Panc1 (cell line): ENCODE measurements around the gene DOCK11. TPM values are rescaled to one million over a fixed set of nuclear protein-coding genes. Genes with fewer than 3 reads are reported as not detected.

Experiments used
- ATAC-seq: fragments of 200-7000 bp; cut with Tn5 transposase; 2 replicates; pipeline ENCODE4 v1.9.1; 2020; ENCODE audit warnings: mild to moderate bottlenecking, moderate library complexity
- BruUV-seq: library from RNA; stranded (reverse); fragments of 400-500 nt; replicated peaks from 2 replicates; lab custom pipeline; 2021; lab: Mats Ljungman, UMichigan
- CTCF ChIA-PET: fragments of 300-600 bp; sonication (Branson Sonifier 250); formaldehyde crosslinking; loops from one replicate; lab custom pipeline; 2022; ENCODE audit warnings: antibody characterized with exemption; lab: Charles Lee
- POLR2A ChIA-PET: fragments of 300-600 bp; sonication (Branson Sonifier 250); formaldehyde crosslinking; loops from one replicate; lab custom pipeline; 2022; ENCODE audit warnings: antibody characterized with exemption; lab: Charles Lee
- DNase-seq: peaks from one replicate; pipeline ENCODE4 v3.0.0-alpha.2; 2010; ENCODE audit warnings: low read depth, low spot score
- H3K27ac ChIP-seq: 2 replicates; pipeline ENCODE4 v1.5.1; 2011; ENCODE audit warnings: mild to moderate bottlenecking, low read length, inconsistent platforms
- H3K27me3 ChIP-seq: fragments of 200-500 bp; sonication (Bioruptor generic); 2 replicates; pipeline ENCODE4 v1.6.0; 2014; ENCODE audit warnings: low read length, inconsistent platforms; ENCODE audit not compliant: control insufficient read depth, insufficient read depth
- H3K36me3 ChIP-seq: fragments of 200-500 bp; sonication (Bioruptor generic); 2 replicates; pipeline ENCODE4 v1.5.1; 2014; ENCODE audit warnings: inconsistent platforms, mild to moderate bottlenecking, low read length, moderate library complexity; ENCODE audit not compliant: control insufficient read depth, insufficient read depth
- H3K4me1 ChIP-seq: 2 replicates; pipeline ENCODE4 v1.5.1; 2011; ENCODE audit warnings: inconsistent platforms, mild to moderate bottlenecking, low read length, moderate library complexity; ENCODE audit not compliant: control insufficient read depth, insufficient read depth
- H3K4me3 ChIP-seq, 2 experiments: 2 replicates each; pipeline ENCODE4 v1.5.1; 2011 to 2012; ENCODE audit warnings: low read depth in 2 of 2, low read length in 2 of 2, mild to moderate bottlenecking in 2 of 2, inconsistent platforms in 1 of 2, moderate library complexity in 1 of 2
- H3K9me3 ChIP-seq: fragments of 200-500 bp; sonication (Bioruptor generic); 2 replicates; pipeline ENCODE4 v1.5.1; 2014; ENCODE audit warnings: low read depth, mild to moderate bottlenecking, inconsistent platforms, low read length, moderate library complexity; ENCODE audit not compliant: control insufficient read depth, insufficient read depth
- POLR2AphosphoS5 ChIP-seq: IDR thresholded peaks from 2 replicates; pipeline ENCODE4 v1.6.1; 2012; ENCODE audit warnings: mild to moderate bottlenecking, low read depth, low read length, moderate library complexity
- SIN3A ChIP-seq: IDR thresholded peaks from 2 replicates; pipeline ENCODE4 v1.6.1; 2012; ENCODE audit warnings: low read depth, mild to moderate bottlenecking, low read length, moderate library complexity, borderline replicate concordance; ENCODE audit not compliant: insufficient read depth
- TCF7L2 ChIP-seq: IDR thresholded peaks from 2 replicates; pipeline ENCODE4 v1.6.1; 2011; ENCODE audit warnings: mild to moderate bottlenecking, low read depth, low read length, inconsistent platforms
- in situ Hi-C: cut with HindIII; loops from 2 replicates; pipeline ENCODE4 v1.10.0; 2016; ENCODE audit warnings: low sequenced_read_pairs, low pct_unique_long_range_greater_than_20kb
- intact Hi-C: fragments of 100-400 bp; cut with micrococcal nuclease; formaldehyde crosslinking; loops from one replicate; pipeline ENCODE4 v1.10.0; 2022; ENCODE audit not compliant: unreplicated experiment
- total RNA-seq: library from RNA; stranded (reverse); gene quantifications from one replicate; pipeline ENCODE4 v1.2.1, GENCODE V29; 2021; ENCODE audit not compliant: unreplicated experiment
- TF ChIP-seq, protein P1 (sequence below): fragments of 450-650 bp; IDR thresholded peaks from 2 replicates; pipeline ENCODE4 v1.5.1; 2017; ENCODE audit warnings: mild to moderate bottlenecking
- TF ChIP-seq, protein P2 (sequence below), 2 experiments: IDR thresholded peaks; 2 replicates each; pipeline ENCODE4 v1.6.1; 2011 to 2012; ENCODE audit warnings: low read depth in 2 of 2, control low read depth in 1 of 2, low read length in 1 of 2, mild to moderate bottlenecking in 1 of 2, moderate library complexity in 1 of 2; ENCODE audit not compliant: insufficient read depth in 1 of 2

Gene DOCK11
- total RNA-seq, 1 experiment from 2014 or later: 2.0 TPM

DNA sequence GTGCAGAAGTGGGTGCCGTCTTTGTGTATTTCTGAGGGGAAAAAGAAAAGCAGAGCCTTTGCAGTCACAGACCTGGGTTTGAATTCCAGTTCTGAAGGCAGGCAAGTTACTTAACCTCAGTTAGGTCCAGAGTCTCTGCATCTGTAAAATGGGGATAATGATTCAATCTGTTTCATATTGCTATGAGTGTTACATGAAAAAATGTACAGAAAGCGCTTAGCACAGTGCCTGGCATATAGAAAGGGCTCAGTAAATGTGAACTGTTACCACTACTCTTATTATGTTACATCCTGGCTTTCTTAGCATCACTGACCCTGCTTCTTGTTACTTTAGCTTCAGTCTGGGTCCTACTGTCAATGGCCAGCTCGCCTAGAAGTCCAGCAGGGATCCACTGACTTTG is 45.9 kb downstream of the DOCK11 start:
- in situ Hi-C loops (no loop called here), intact Hi-C loops (no loop called here)
- DNase-seq: no peak
- ChIA-PET CTCF (no interaction called here), POLR2A (no interaction called here)
- no peaks in the 10 kb centered on the region for H3K27me3 ChIP-seq
- no peaks in the 10 kb centered on the region for H3K36me3 ChIP-seq
- BruUV-seq: no TSS peak
- H3K27ac ChIP-seq: no peak overlapping the region
- no peaks in the 10 kb centered on the region for H3K4me1 ChIP-seq
- no peak overlapping the region for H3K4me3 ChIP-seq
- ATAC-seq: no peak
- H3K9me3 ChIP-seq: no peaks in the 10 kb centered on the region
- TF ChIP-seq, protein P1, sequence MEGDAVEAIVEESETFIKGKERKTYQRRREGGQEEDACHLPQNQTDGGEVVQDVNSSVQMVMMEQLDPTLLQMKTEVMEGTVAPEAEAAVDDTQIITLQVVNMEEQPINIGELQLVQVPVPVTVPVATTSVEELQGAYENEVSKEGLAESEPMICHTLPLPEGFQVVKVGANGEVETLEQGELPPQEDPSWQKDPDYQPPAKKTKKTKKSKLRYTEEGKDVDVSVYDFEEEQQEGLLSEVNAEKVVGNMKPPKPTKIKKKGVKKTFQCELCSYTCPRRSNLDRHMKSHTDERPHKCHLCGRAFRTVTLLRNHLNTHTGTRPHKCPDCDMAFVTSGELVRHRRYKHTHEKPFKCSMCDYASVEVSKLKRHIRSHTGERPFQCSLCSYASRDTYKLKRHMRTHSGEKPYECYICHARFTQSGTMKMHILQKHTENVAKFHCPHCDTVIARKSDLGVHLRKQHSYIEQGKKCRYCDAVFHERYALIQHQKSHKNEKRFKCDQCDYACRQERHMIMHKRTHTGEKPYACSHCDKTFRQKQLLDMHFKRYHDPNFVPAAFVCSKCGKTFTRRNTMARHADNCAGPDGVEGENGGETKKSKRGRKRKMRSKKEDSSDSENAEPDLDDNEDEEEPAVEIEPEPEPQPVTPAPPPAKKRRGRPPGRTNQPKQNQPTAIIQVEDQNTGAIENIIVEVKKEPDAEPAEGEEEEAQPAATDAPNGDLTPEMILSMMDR: no peak
- TF ChIP-seq POLR2AphosphoS5 (no peak), TCF7L2 (no peak)

DNA sequence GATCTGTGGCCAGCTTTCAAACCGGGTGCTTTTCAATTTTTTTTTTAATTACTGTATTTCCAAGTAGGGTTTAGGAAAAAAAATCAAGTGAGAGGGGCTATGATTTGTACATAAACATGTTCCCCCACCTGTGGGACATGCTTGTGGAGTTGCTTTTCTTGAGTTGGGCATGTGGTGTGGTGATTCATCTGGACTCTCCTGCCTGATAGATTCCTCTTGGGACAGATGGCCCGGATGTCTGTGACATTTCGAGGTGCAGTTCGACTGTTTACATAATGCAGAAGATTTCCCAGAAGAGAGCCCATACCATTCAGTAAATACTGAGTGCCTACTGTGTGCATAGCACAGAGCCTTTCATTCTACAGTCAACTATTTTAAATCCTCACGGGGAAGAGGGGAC is 49.9 kb downstream of the DOCK11 start:
- in situ Hi-C loops (no loop called here), intact Hi-C loops (no loop called here)
- Histone ChIP-seq H3K4me1 (no peaks in the 10 kb centered on the region), H3K27ac (no peak overlapping the region), H3K36me3 (no peaks in the 10 kb centered on the region), H3K27me3 (no peaks in the 10 kb centered on the region), H3K9me3 (no peaks in the 10 kb centered on the region), H3K4me3 (no peak overlapping the region)
- DNase-seq: no peak
- ChIA-PET POLR2A (no interaction called here), CTCF (no interaction called here)
- TF ChIP-seq POLR2AphosphoS5 (no peak), SIN3A (no peak), TCF7L2 (no peak)
- TF ChIP-seq, protein P2, sequence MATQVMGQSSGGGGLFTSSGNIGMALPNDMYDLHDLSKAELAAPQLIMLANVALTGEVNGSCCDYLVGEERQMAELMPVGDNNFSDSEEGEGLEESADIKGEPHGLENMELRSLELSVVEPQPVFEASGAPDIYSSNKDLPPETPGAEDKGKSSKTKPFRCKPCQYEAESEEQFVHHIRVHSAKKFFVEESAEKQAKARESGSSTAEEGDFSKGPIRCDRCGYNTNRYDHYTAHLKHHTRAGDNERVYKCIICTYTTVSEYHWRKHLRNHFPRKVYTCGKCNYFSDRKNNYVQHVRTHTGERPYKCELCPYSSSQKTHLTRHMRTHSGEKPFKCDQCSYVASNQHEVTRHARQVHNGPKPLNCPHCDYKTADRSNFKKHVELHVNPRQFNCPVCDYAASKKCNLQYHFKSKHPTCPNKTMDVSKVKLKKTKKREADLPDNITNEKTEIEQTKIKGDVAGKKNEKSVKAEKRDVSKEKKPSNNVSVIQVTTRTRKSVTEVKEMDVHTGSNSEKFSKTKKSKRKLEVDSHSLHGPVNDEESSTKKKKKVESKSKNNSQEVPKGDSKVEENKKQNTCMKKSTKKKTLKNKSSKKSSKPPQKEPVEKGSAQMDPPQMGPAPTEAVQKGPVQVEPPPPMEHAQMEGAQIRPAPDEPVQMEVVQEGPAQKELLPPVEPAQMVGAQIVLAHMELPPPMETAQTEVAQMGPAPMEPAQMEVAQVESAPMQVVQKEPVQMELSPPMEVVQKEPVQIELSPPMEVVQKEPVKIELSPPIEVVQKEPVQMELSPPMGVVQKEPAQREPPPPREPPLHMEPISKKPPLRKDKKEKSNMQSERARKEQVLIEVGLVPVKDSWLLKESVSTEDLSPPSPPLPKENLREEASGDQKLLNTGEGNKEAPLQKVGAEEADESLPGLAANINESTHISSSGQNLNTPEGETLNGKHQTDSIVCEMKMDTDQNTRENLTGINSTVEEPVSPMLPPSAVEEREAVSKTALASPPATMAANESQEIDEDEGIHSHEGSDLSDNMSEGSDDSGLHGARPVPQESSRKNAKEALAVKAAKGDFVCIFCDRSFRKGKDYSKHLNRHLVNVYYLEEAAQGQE (IDR thresholded peaks at IDR 0.05; ENCODE audit: insufficient read depth in 1 of 2, low read depth in 2 of 2, low read length in 1 of 2): no peak
- TF ChIP-seq, protein P1: no peak
- no TSS peak for BruUV-seq
- no peak for ATAC-seq

DNA sequence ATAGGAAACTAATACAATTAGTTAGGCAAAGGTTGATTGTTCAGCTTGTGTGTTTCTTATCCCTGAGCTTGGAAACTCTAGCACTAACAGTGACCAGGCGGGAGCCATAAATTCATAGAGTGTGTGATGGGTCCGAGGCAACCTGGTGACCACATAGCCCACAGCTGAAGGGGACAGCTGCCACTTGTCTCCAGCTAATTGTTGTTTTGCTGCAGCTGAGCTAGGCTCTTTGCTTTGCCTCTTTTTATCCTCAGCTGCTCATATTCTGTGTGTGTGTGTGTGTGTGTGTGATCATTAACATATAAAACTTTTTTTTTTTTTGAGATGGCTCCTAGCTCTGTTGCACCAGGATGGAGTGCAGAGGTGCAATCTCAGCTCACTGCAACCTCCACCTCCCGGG is 53.2 kb downstream of the DOCK11 start:
- BruUV-seq: no TSS peak
- no peaks in the 10 kb centered on the region for H3K4me1 ChIP-seq
- no peaks in the 10 kb centered on the region for H3K36me3 ChIP-seq
- TF ChIP-seq, protein P1: no peak
- TF ChIP-seq SIN3A (no peak), POLR2AphosphoS5 (no peak), TCF7L2 (no peak)
- TF ChIP-seq, protein P2 (IDR thresholded peaks at IDR 0.05; ENCODE audit: insufficient read depth in 1 of 2, low read depth in 2 of 2, low read length in 1 of 2): no peak
- H3K27ac ChIP-seq: no peak overlapping the region
- H3K9me3 ChIP-seq: no peaks in the 10 kb centered on the region
- ChIA-PET CTCF (no interaction called here), POLR2A (no interaction called here)
- no peaks in the 10 kb centered on the region for H3K27me3 ChIP-seq
- in situ Hi-C loops: no loop called here
- ATAC-seq: no peak
- H3K4me3 ChIP-seq: no peak overlapping the region
- no peak for DNase-seq
- intact Hi-C loops: no loop called here
